Stimulated activated CD4-positive, alpha-beta T cell treated with anti-CD3 and anti-CD28 coated beads, Interleukin-1b, Interleukin-23, amount 100 ng/mL, for 24 hours (primary cell): ENCODE measurements around the gene TIMM50.
"Not testable (repeated sequence)": the region's sequence is repeated elsewhere in the genome, so short reads cannot be mapped to it uniquely, and the experiment has no call there.

Experiments used
- DNase-seq, 4 experiments: peaks; one replicate each; pipeline ENCODE4 v3.0.0-alpha.2; 2020; ENCODE audit warnings: low read depth in 4 of 4, low spot score in 1 of 4

The TIMM50 gene

GRCh38 chr19:39469036-39469435 lies 11.6 kb upstream of the TIMM50 start:
- DNase-seq, result no peak

- no peak for DNase-seq
These were observed 11.1 kb upstream of the TIMM50 start for GRCh38 chr19:39469567-39469966.

GRCh38 chr19:39470724-39471339 lies 9.8 kb upstream of the TIMM50 start:
- DNase-seq, result no peak

GRCh38 chr19:39471756-39472536 lies 8.7 kb upstream of the TIMM50 start:
- DNase-seq, result no peak

- no peak for DNase-seq
These were observed 7.7 kb upstream of the TIMM50 start for GRCh38 chr19:39472746-39473442.

- no peak for DNase-seq
These were observed 7.1 kb upstream of the TIMM50 start for GRCh38 chr19:39473443-39473960.

GRCh38 chr19:39474139-39474620 lies 6.5 kb upstream of the TIMM50 start:
- peak; percentile 55 to 62 (median 58) for DNase-seq

- no peak for DNase-seq
These were observed 4.9 kb upstream of the TIMM50 start for GRCh38 chr19:39475748-39476147.

- DNase-seq, result not testable (repeated sequence)
These were observed 1.3 kb upstream of the TIMM50 start for GRCh38 chr19:39479319-39479801.

GRCh38 chr19:39479916-39480315 lies 722 bp upstream of the TIMM50 start:
- no peak for DNase-seq

- no peak for DNase-seq
These were observed 549 bp downstream of the TIMM50 start for GRCh38 chr19:39481229-39481545.

GRCh38 chr19:39481676-39482075 lies 1.0 kb downstream of the TIMM50 start:
- DNase-seq, result no peak

GRCh38 chr19:39483141-39483540 lies 2.5 kb downstream of the TIMM50 start:
- DNase-seq, result no peak

- DNase-seq, result no peak
These were observed 9.1 kb downstream of the TIMM50 start for GRCh38 chr19:39489756-39490155.

GRCh38 chr19:39492225-39492624 lies 11.6 kb downstream of the TIMM50 start:
- no peak for DNase-seq

GRCh38 chr19:39492788-39493187 lies 12.2 kb downstream of the TIMM50 start:
- DNase-seq, result no peak

GRCh38 chr19:39494661-39495060 lies 14.0 kb downstream of the TIMM50 start:
- no peak for DNase-seq

- DNase-seq, result no peak
These were observed 15.4 kb downstream of the TIMM50 start for GRCh38 chr19:39496063-39496462.

GRCh38 chr19:39497701-39497995 lies 17.0 kb downstream of the TIMM50 start:
- DNase-seq, result no peak

GRCh38 chr19:39497996-39498797 lies 17.6 kb downstream of the TIMM50 start:
- no peak for DNase-seq
